DOHH2 (cell line): ENCODE measurements around the gene TMEM14C.

Source experiments
- H3F3A ChIP-seq: fragments of 200-600 bp; sonication (generic), shearing (Covaris generic); 2 replicates; pipeline ENCODE4 v1.6.0; 2016; ENCODE audit warnings: antibody characterized with exemption, mild to moderate bottlenecking; ENCODE audit not compliant: control insufficient read depth, insufficient read depth
- H3K27ac ChIP-seq: fragments of 200-600 bp; sonication (generic); 2 replicates; pipeline ENCODE4 v1.5.1; 2014; ENCODE audit warnings: low read depth, mild to moderate bottlenecking, low read length, moderate library complexity
- H3K27me3 ChIP-seq: fragments of 200-600 bp; sonication (generic); 2 replicates; pipeline ENCODE4 v1.6.1; 2014; ENCODE audit warnings: mild to moderate bottlenecking, low read length, mixed read lengths; ENCODE audit not compliant: control insufficient read depth
- H3K36me3 ChIP-seq: fragments of 200-600 bp; sonication (generic); 2 replicates; pipeline ENCODE4 v1.6.1; 2014; ENCODE audit warnings: mild to moderate bottlenecking, low read length, moderate library complexity, mixed read lengths; ENCODE audit not compliant: control insufficient read depth
- H3K4me1 ChIP-seq: fragments of 200-600 bp; sonication (generic); 2 replicates; pipeline ENCODE4 v1.6.1; 2014; ENCODE audit warnings: mild to moderate bottlenecking, low read length, mixed read lengths; ENCODE audit not compliant: control insufficient read depth
- H3K4me2 ChIP-seq: fragments of 200-600 bp; sonication (generic); 2 replicates; pipeline ENCODE4 v1.6.0; 2014; ENCODE audit warnings: mild to moderate bottlenecking, low read length, moderate library complexity
- H3K4me3 ChIP-seq: fragments of 200-600 bp; sonication (generic); 2 replicates; pipeline ENCODE4 v1.5.1; 2014; ENCODE audit warnings: mild to moderate bottlenecking, low read length, mixed read lengths
- H3K79me2 ChIP-seq: fragments of 200-600 bp; sonication (generic); 2 replicates; pipeline ENCODE4 v1.6.1; 2014; ENCODE audit warnings: mild to moderate bottlenecking, low read length, mixed read lengths; ENCODE audit not compliant: control insufficient read depth
- H3K9me2 ChIP-seq: fragments of 200-600 bp; sonication (generic); replicated peaks from 2 replicates; pipeline ENCODE4 v1.6.1; 2014; ENCODE audit warnings: mild to moderate bottlenecking, low read length, mixed read lengths; ENCODE audit not compliant: control insufficient read depth
- H3K9me3 ChIP-seq: fragments of 200-600 bp; sonication (generic); 2 replicates; pipeline ENCODE4 v1.6.1; 2014; ENCODE audit warnings: antibody characterized with exemption, low read length, mixed read lengths; ENCODE audit not compliant: control insufficient read depth, insufficient read depth
- H4K20me1 ChIP-seq: fragments of 200-600 bp; sonication (generic); 2 replicates; pipeline ENCODE4 v1.6.0; 2014; ENCODE audit warnings: low read depth, mild to moderate bottlenecking, antibody characterized with exemption, low read length, moderate library complexity; ENCODE audit not compliant: control insufficient read depth, insufficient read depth
- TF ChIP-seq, protein P1 (sequence below): fragments of 200-600 bp; sonication (generic); IDR thresholded peaks from one replicate; pipeline ENCODE4 v1.5.1; 2014; ENCODE audit warnings: antibody characterized with exemption, mild to moderate bottlenecking, low read depth, low read length; ENCODE audit not compliant: poor library complexity, severe bottlenecking

Gene TMEM14C

DNA sequence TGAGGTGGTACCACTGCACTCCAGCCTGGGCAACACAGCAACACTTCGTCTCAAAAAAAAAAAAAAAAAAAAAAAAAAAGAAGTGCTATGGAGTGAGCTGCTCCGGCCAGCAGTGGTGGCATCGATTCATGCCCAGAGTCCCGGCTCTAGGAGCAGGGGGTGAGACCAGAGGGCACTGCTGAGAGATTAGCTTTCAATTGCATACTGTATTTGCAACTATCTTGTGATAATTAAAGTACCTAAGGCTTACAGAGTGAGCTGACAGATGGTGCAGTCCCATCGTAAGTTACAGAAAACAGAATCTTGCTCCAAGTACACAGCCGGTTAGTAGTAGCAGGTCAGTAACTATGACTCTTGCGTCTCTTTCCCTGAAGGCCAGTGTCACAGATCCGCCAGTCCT, 56.2 kb downstream of the TMEM14C start:
- H3K4me3 ChIP-seq: no peak overlapping the region
- no peaks in the 10 kb centered on the region; the same call in 1 of the 2 replicates for H3K36me3 ChIP-seq
- TF ChIP-seq, protein P1, sequence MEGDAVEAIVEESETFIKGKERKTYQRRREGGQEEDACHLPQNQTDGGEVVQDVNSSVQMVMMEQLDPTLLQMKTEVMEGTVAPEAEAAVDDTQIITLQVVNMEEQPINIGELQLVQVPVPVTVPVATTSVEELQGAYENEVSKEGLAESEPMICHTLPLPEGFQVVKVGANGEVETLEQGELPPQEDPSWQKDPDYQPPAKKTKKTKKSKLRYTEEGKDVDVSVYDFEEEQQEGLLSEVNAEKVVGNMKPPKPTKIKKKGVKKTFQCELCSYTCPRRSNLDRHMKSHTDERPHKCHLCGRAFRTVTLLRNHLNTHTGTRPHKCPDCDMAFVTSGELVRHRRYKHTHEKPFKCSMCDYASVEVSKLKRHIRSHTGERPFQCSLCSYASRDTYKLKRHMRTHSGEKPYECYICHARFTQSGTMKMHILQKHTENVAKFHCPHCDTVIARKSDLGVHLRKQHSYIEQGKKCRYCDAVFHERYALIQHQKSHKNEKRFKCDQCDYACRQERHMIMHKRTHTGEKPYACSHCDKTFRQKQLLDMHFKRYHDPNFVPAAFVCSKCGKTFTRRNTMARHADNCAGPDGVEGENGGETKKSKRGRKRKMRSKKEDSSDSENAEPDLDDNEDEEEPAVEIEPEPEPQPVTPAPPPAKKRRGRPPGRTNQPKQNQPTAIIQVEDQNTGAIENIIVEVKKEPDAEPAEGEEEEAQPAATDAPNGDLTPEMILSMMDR: no peak
- no peak overlapping the region for H3K27ac ChIP-seq
- no peaks in the 10 kb centered on the region for H3K27me3 ChIP-seq
- H3F3A ChIP-seq: no peaks in the 10 kb centered on the region
- no peaks in the 10 kb centered on the region for H3K4me1 ChIP-seq
- H3K79me2 ChIP-seq: no peaks in the 10 kb centered on the region
- H3K4me2 ChIP-seq: no peak overlapping the region
- no peaks in the 10 kb centered on the region for H3K9me3 ChIP-seq
- no peaks in the 10 kb centered on the region for H4K20me1 ChIP-seq
- H3K9me2 ChIP-seq: no peaks in the 10 kb centered on the region
